GM18498 (cell line): ENCODE results near the gene MITF.
"Not testable (repeated sequence)": the region's sequence is repeated elsewhere in the genome, so short reads cannot be mapped to it uniquely, and the experiment has no call there.

Experiments
- ATAC-seq: cut with Tn5 transposase; IDR thresholded peaks from one replicate; pipeline ENCODE4 v1.9.1; 2021; ENCODE audit warnings: mild to moderate bottlenecking, moderate library complexity; ENCODE audit not compliant: unreplicated experiment

The MITF gene

GRCh38 chr3:69901802-69902201, 162.5 kb downstream of the MITF start:
- ATAC-seq = no peak

- no peak for ATAC-seq
Measured at GRCh38 chr3:69902386-69902785, 163.1 kb downstream of the MITF start.

- no peak for ATAC-seq
Measured at GRCh38 chr3:69906351-69906966, 167.2 kb downstream of the MITF start.

GRCh38 chr3:69907554-69907953, 168.3 kb downstream of the MITF start:
- ATAC-seq = no peak

- not testable (repeated sequence) for ATAC-seq
Measured at GRCh38 chr3:69909859-69910258, 170.6 kb downstream of the MITF start.

GRCh38 chr3:69913422-69913821, 174.2 kb downstream of the MITF start:
- ATAC-seq = no peak

- no peak for ATAC-seq
Measured at GRCh38 chr3:69914395-69914794, 175.1 kb downstream of the MITF start.

GRCh38 chr3:69915726-69916125, 176.5 kb downstream of the MITF start:
- no peak for ATAC-seq

GRCh38 chr3:69920009-69920408, 180.7 kb downstream of the MITF start:
- not testable (repeated sequence) for ATAC-seq

- no peak for ATAC-seq
Measured at GRCh38 chr3:69921651-69922050, 182.4 kb downstream of the MITF start.

GRCh38 chr3:69922521-69923000, 183.3 kb downstream of the MITF start:
- ATAC-seq = no peak

GRCh38 chr3:69925506-69925905, 186.2 kb downstream of the MITF start:
- no peak for ATAC-seq

GRCh38 chr3:69926385-69926784, 187.1 kb downstream of the MITF start:
- no peak for ATAC-seq

- no peak for ATAC-seq
Measured at GRCh38 chr3:69927571-69927970, 188.3 kb downstream of the MITF start.

- ATAC-seq = no peak
Measured at GRCh38 chr3:69929019-69929418, 189.8 kb downstream of the MITF start.

GRCh38 chr3:69930564-69930963, 191.3 kb downstream of the MITF start:
- ATAC-seq = no peak

- ATAC-seq = no peak
Measured at GRCh38 chr3:69932087-69932486, 192.8 kb downstream of the MITF start.

- ATAC-seq = no peak
Measured at GRCh38 chr3:69932501-69932900, 193.2 kb downstream of the MITF start.

GRCh38 chr3:69934398-69934797, 195.1 kb downstream of the MITF start:
- ATAC-seq = no peak

GRCh38 chr3:69936266-69936665, 197.0 kb downstream of the MITF start:
- no peak for ATAC-seq

- ATAC-seq = no peak
Measured at GRCh38 chr3:69938061-69938460, 198.8 kb downstream of the MITF start.

GRCh38 chr3:69938931-69939330, 199.7 kb downstream of the MITF start:
- no peak for ATAC-seq

GRCh38 chr3:69941037-69941436, 201.8 kb downstream of the MITF start:
- no peak for ATAC-seq
